BLaER1 treated with 17β-estradiol and CSF1 and Interleukin-3, amounts not matched to agents 10 nM and 100 nM (cell line): Measurements from ENCODE around the gene SDK1.

ENCODE experiments used
- H3K27ac ChIP-seq, 11 experiments: shearing (Covaris generic); formaldehyde crosslinking; 2 replicates each; pipeline ENCODE4 v1.8.1; 2022
- H3K27me3 ChIP-seq, 11 experiments: shearing (Covaris generic); formaldehyde crosslinking; 2 replicates each; pipeline ENCODE4 v1.8.1; 2022
- H3K36me3 ChIP-seq, 11 experiments: shearing (Covaris generic); formaldehyde crosslinking; 2 replicates each; pipeline ENCODE4 v1.8.1; 2022
- H3K4me1 ChIP-seq, 10 experiments: shearing (Covaris generic); formaldehyde crosslinking; 2 replicates each; pipeline ENCODE4 v1.8.1; 2022
- H3K4me2 ChIP-seq, 11 experiments: shearing (Covaris generic); formaldehyde crosslinking; 2 replicates each; pipeline ENCODE4 v1.8.1; 2022
- H3K4me3 ChIP-seq, 10 experiments: shearing (Covaris generic); formaldehyde crosslinking; 2 replicates each; pipeline ENCODE4 v1.8.1; 2022
- H3K9ac ChIP-seq, 11 experiments: shearing (Covaris generic); formaldehyde crosslinking; 2 replicates each; pipeline ENCODE4 v1.8.1; 2022
- H3K9me3 ChIP-seq, 11 experiments: shearing (Covaris generic); formaldehyde crosslinking; replicated peaks in 1 of 11; 2 replicates each; pipeline ENCODE4 v1.8.1; 2022
- H4K20me1 ChIP-seq, 11 experiments: shearing (Covaris generic); formaldehyde crosslinking; 2 replicates each; pipeline ENCODE4 v1.8.1; 2022
- Cebpa-rat ChIP-seq, 11 experiments: shearing (Covaris generic); IDR thresholded peaks; 2 replicates each; pipeline ENCODE4 v1.8.1; 2022

The SDK1 gene

DNA sequence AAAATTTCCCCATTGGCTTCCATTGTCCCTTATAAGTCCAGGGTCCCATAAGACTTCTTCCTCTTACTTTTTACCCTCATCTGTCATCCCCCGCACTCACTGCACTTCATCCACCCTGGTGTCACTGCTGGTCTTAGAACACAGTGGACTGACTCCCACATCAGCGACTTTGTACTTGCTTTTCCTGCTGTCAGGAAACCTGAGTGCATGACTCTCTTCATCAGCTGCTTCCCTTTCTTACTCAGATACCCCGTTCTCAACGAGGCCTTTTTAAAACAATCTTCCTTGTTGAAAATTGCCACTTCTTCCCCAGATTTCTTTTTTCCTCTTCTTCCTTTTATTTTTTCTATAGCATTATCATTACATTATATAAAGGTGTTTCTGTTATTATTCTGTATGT, 305.4 kb downstream of the SDK1 start:
- Histone ChIP-seq H4K20me1 (no peaks in the 10 kb centered on the region), H3K4me2 (no peak overlapping the region), H3K4me3 (no peak overlapping the region), H3K27ac (no peak overlapping the region), H3K4me1 (no peaks in the 10 kb centered on the region), H3K9ac (no peak overlapping the region), H3K36me3 (no peaks in the 10 kb centered on the region), H3K9me3 (peaks cover 0 to 12% (median 7%) of the 10 kb centered on the region in 11 experiments; a peak in 12 of 22 replicates), H3K27me3 (no peaks in the 10 kb centered on the region)
- TF ChIP-seq Cebpa-rat (IDR thresholded peaks at IDR 0.05) = no peak

- Histone ChIP-seq H3K9me3 (peaks cover 0 to 10% (median 7%) of the 10 kb centered on the region in 11 experiments; a peak in 12 of 22 replicates), H3K4me1 (no peaks in the 10 kb centered on the region), H3K36me3 (no peaks in the 10 kb centered on the region), H4K20me1 (no peaks in the 10 kb centered on the region), H3K4me2 (no peak overlapping the region), H3K4me3 (no peak overlapping the region), H3K27ac (no peak overlapping the region), H3K27me3 (no peaks in the 10 kb centered on the region), H3K9ac (no peak overlapping the region)
- TF ChIP-seq Cebpa-rat (IDR thresholded peaks at IDR 0.05) = no peak
Observed at GRCh38 chr7:3607847-3608246, 306.8 kb downstream of the SDK1 start.

DNA sequence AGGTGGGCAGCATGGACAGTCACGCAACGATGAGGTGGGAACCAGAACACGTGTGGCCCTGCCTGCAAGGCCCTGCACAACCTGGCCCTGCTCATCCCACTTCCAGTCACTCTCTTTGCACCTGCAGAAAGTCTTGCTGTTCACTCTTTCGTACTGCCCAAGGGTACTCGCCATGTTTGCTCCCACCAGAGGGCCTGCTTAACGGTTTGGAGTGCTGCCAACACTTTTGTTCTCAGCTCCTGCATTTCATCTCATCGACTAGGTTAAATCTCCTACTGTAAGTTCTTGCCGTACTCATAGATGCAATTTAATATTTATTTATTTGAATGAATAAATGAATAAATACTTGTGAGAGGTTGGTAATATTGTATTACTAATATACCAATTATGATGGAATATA, 315.3 kb downstream of the SDK1 start:
- Histone ChIP-seq H3K4me3 (no peak overlapping the region), H3K9me3 (peaks cover 0 to 4% (median 0%) of the 10 kb centered on the region in 11 experiments; a peak in 2 of 22 replicates), H3K4me1 (no peaks in the 10 kb centered on the region), H4K20me1 (no peaks in the 10 kb centered on the region), H3K36me3 (no peaks in the 10 kb centered on the region), H3K9ac (no peak overlapping the region), H3K27ac (no peak overlapping the region), H3K27me3 (no peaks in the 10 kb centered on the region), H3K4me2 (no peak overlapping the region)
- no peak for TF ChIP-seq Cebpa-rat (IDR thresholded peaks at IDR 0.05)

- TF ChIP-seq Cebpa-rat (IDR thresholded peaks at IDR 0.05) = no peak
- Histone ChIP-seq H3K36me3 (0 out of 22 replicates have a peak, but pooled peaks cover 0 to 3% (median 0%) of the 10 kb centered on the region in 11 experiments), H3K27ac (no peak overlapping the region), H3K27me3 (no peaks in the 10 kb centered on the region), H3K4me3 (no peak overlapping the region), H4K20me1 (no peaks in the 10 kb centered on the region), H3K4me2 (no peak overlapping the region), H3K4me1 (no peaks in the 10 kb centered on the region), H3K9ac (no peak overlapping the region), H3K9me3 (peaks cover 20 to 33% (median 27%) of the 10 kb centered on the region in 11 experiments)
Observed at GRCh38 chr7:3630081-3630480, 329.0 kb downstream of the SDK1 start.

DNA sequence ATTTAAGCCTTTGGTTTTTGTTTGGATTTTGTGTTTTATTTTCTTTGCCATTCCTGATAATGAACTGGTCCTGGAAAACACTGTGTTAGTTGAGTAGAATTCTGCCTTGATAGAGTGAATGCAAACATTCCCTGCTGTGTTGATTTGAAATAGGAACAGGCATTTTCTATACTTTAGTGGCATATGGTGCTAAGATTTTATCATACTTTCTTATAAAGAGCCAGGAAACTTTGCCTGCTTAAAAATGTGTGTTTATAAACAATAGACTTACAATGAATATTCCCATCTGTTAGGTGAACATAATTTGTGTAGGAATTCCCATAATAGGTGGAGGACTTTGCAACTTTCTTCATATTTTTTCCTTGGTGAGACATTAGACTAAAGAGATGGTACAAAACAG, 333.3 kb downstream of the SDK1 start:
- Histone ChIP-seq H3K36me3 (0 out of 22 replicates have a peak, but pooled peaks cover 0 to 3% (median 0%) of the 10 kb centered on the region in 11 experiments), H4K20me1 (no peaks in the 10 kb centered on the region), H3K4me2 (no peak overlapping the region), H3K27me3 (no peaks in the 10 kb centered on the region), H3K4me1 (no peaks in the 10 kb centered on the region), H3K9ac (no peak overlapping the region), H3K4me3 (no peak overlapping the region), H3K9me3 (peaks cover 18 to 25% (median 21%) of the 10 kb centered on the region in 11 experiments), H3K27ac (no peak overlapping the region)
- no peak for TF ChIP-seq Cebpa-rat (IDR thresholded peaks at IDR 0.05)

GRCh38 chr7:3636131-3636860, 335.2 kb downstream of the SDK1 start:
- no peak for TF ChIP-seq Cebpa-rat (IDR thresholded peaks at IDR 0.05)
- no peaks in the 10 kb centered on the region for H3K36me3 ChIP-seq
- no peak overlapping the region for H3K9ac ChIP-seq
- no peaks in the 10 kb centered on the region for H3K27me3 ChIP-seq
- H3K27ac ChIP-seq = no peak overlapping the region
- no peaks in the 10 kb centered on the region for H4K20me1 ChIP-seq
- H3K9me3 ChIP-seq = peaks cover 0 to 6% (median 2%) of the 10 kb centered on the region in 11 experiments; a peak in 8 of 22 replicates
- no peak overlapping the region for H3K4me2 ChIP-seq
- H3K4me1 ChIP-seq = no peaks in the 10 kb centered on the region
- H3K4me3 ChIP-seq = no peak overlapping the region

GRCh38 chr7:3639253-3639652, 338.2 kb downstream of the SDK1 start:
- Histone ChIP-seq H4K20me1 (no peaks in the 10 kb centered on the region), H3K27ac (no peak overlapping the region), H3K9ac (no peak overlapping the region), H3K36me3 (no peaks in the 10 kb centered on the region), H3K27me3 (no peaks in the 10 kb centered on the region), H3K4me3 (no peak overlapping the region), H3K9me3 (no peaks in the 10 kb centered on the region), H3K4me1 (no peaks in the 10 kb centered on the region), H3K4me2 (no peak overlapping the region)
- TF ChIP-seq Cebpa-rat (IDR thresholded peaks at IDR 0.05) = no peak

DNA sequence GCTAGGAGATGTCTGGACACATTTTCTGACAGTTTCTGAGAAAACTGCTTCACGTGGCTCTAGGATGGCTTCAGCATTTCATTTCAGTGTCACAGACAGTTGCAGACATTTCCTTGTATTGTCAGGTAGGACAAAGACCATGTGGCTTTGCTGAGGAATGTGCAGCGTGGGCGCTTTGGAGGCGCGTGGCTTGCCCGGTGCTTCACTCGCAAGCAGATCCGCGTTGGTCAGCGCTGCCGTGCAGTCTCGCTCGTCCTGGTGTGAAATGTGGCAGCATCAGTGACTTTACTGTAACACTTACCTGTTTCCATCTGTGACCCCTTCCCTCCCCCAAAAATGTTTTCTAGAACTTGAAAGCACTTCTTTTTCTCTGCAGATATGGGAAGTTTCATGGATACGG, 340.5 kb downstream of the SDK1 start:
- Histone ChIP-seq H3K4me2 (no peak overlapping the region), H3K4me3 (no peak overlapping the region), H3K27ac (no peak overlapping the region), H4K20me1 (no peaks in the 10 kb centered on the region), H3K9ac (no peak overlapping the region), H3K27me3 (no peaks in the 10 kb centered on the region), H3K9me3 (no peaks in the 10 kb centered on the region), H3K36me3 (no peaks in the 10 kb centered on the region), H3K4me1 (no peaks in the 10 kb centered on the region)
- no peak for TF ChIP-seq Cebpa-rat (IDR thresholded peaks at IDR 0.05)

GRCh38 chr7:3643091-3643490, 342.0 kb downstream of the SDK1 start:
- H3K36me3 ChIP-seq = no peaks in the 10 kb centered on the region
- H3K4me1 ChIP-seq = no peaks in the 10 kb centered on the region

GRCh38 chr7:3648276-3648675, 347.2 kb downstream of the SDK1 start:
- Histone ChIP-seq H3K27me3 (no peaks in the 10 kb centered on the region), H3K4me2 (no peak overlapping the region), H4K20me1 (no peaks in the 10 kb centered on the region), H3K36me3 (no peaks in the 10 kb centered on the region), H3K9ac (no peak overlapping the region), H3K4me1 (no peaks in the 10 kb centered on the region), H3K27ac (no peak overlapping the region), H3K4me3 (no peak overlapping the region), H3K9me3 (no peaks in the 10 kb centered on the region)
- no peak for TF ChIP-seq Cebpa-rat (IDR thresholded peaks at IDR 0.05)

More at GRCh38 chr7:3643091-3643490, 342.0 kb downstream of the SDK1 start:
- Histone ChIP-seq H3K4me3 (no peak overlapping the region), H3K27ac (no peak overlapping the region), H4K20me1 (no peaks in the 10 kb centered on the region), H3K4me2 (no peak overlapping the region), H3K27me3 (no peaks in the 10 kb centered on the region), H3K9ac (no peak overlapping the region), H3K9me3 (no peaks in the 10 kb centered on the region)
- no peak for TF ChIP-seq Cebpa-rat (IDR thresholded peaks at IDR 0.05)
